ENCODE data around the gene UST.

- TF ChIP-seq CTCF (conservative IDR thresholded peaks at IDR 0.05; ENCODE audit: low read depth, low read length) (no peak), EZH2 (IDR thresholded peaks at IDR 0.05; ENCODE audit: low read length, unreplicated experiment) (no peak), EZH2phosphoT487 (IDR thresholded peaks at IDR 0.05; ENCODE audit: borderline replicate concordance, low read length) (no peak)
Observed at GRCh38 chr6:148770408-148771211, 23.8 kb downstream of the UST start.
